Stimulated activated CD8-positive, alpha-beta memory T cell treated with anti-CD3 and anti-CD28 coated beads, Interleukin-4, amount 100 ng/mL, for 48 hours (primary cell): ENCODE measurements around the gene ACSL3.
A peak's percentile ranks its signal among the peaks of the same experiment; 100 is the strongest.
"Not testable (repeated sequence)": the region's sequence is repeated elsewhere in the genome, so short reads cannot be mapped to it uniquely, and the experiment has no call there.

Experiments used
- DNase-seq: peaks from one replicate; pipeline ENCODE4 v3.0.0-alpha.2; 2020

ACSL3 gene

GRCh38 chr2:222854773-222855700, 5.8 kb upstream of the ACSL3 start:
- no peak for DNase-seq

- no peak for DNase-seq
Observed at GRCh38 chr2:222859786-222860612, 837 bp upstream of the ACSL3 start.

- peak; percentile 55 for DNase-seq
Observed at GRCh38 chr2:222861411-222862105, 722 bp downstream of the ACSL3 start.

GRCh38 chr2:222862106-222862908, 1.5 kb downstream of the ACSL3 start:
- no peak for DNase-seq

- DNase-seq: no peak
Observed at GRCh38 chr2:222862909-222863544, 2.2 kb downstream of the ACSL3 start.

- DNase-seq: no peak
Observed at GRCh38 chr2:222864296-222864695, 3.5 kb downstream of the ACSL3 start.

- DNase-seq: no peak
Observed at GRCh38 chr2:222865301-222865700, 4.5 kb downstream of the ACSL3 start.

- DNase-seq: no peak
Observed at GRCh38 chr2:222866358-222866960, 5.6 kb downstream of the ACSL3 start.

- not testable (repeated sequence) for DNase-seq
Observed at GRCh38 chr2:222868560-222869251, 7.9 kb downstream of the ACSL3 start.

GRCh38 chr2:222869252-222869560, 8.4 kb downstream of the ACSL3 start:
- no peak for DNase-seq

- DNase-seq: no peak
Observed at GRCh38 chr2:222871291-222871690, 10.5 kb downstream of the ACSL3 start.

- no peak for DNase-seq
Observed at GRCh38 chr2:222872551-222872950, 11.7 kb downstream of the ACSL3 start.

- no peak for DNase-seq
Observed at GRCh38 chr2:222875482-222875881, 14.6 kb downstream of the ACSL3 start.

- DNase-seq: no peak
Observed at GRCh38 chr2:222876947-222877346, 16.1 kb downstream of the ACSL3 start.

- no peak for DNase-seq
Observed at GRCh38 chr2:222877556-222878300, 16.9 kb downstream of the ACSL3 start.

- DNase-seq: no peak
Observed at GRCh38 chr2:222878301-222878876, 17.6 kb downstream of the ACSL3 start.

GRCh38 chr2:222878877-222879603, 18.2 kb downstream of the ACSL3 start:
- DNase-seq: no peak

- DNase-seq: no peak
Observed at GRCh38 chr2:222879604-222879933, 18.7 kb downstream of the ACSL3 start.

GRCh38 chr2:222882484-222882928, 21.7 kb downstream of the ACSL3 start:
- DNase-seq: no peak
